ENCODE results near the gene GCFC2. TPM values are rescaled to one million over a fixed set of nuclear protein-coding genes. Genes with fewer than 3 reads are reported as not detected.

Gene GCFC2
- total RNA-seq, 1 experiment from 2014 or later = 20.1 TPM

- DNase-seq (ENCODE audit: low read depth, low spot score) (no peak), ATAC-seq (no peak)
- ChIA-PET RAD21 (ENCODE audit: low non-redundant PET in 1 of 2, low total read pairs in 2 of 2, uncharacterized antibody in 2 of 2, unreplicated experiment in 2 of 2) (no interaction called here), POLR2A (no interaction called here), CTCF (no interaction called here)
- Histone ChIP-seq H3K27ac (ENCODE audit: low read depth, low read length) (no peak overlapping the region), H3K4me1 (ENCODE audit: control insufficient read depth in 1 of 2, insufficient read depth in 2 of 2, low read length in 2 of 2) (no peaks in the 10 kb centered on the region), H3K9me2 (ENCODE audit: insufficient read depth) (no peaks in the 10 kb centered on the region), H3K79me2 (ENCODE audit: insufficient read depth, low read length) (no peaks in the 10 kb centered on the region), H4K20me1 (ENCODE audit: insufficient read depth) (no peaks in the 10 kb centered on the region), H3K9ac (ENCODE audit: low read length) (no peak overlapping the region), H3K4me2 (ENCODE audit: low read length) (no peak overlapping the region), H3K9me3 (ENCODE audit: control insufficient read depth in 1 of 2, insufficient read depth in 1 of 2, low read depth in 1 of 2, low read length in 2 of 2) (no peaks in the 10 kb centered on the region), H2AFZ (ENCODE audit: low read depth, low read length, poor library complexity, severe bottlenecking) (no peak overlapping the region), H3K36me3 (ENCODE audit: control insufficient read depth in 1 of 2, insufficient read depth in 2 of 2, low read length in 2 of 2) (no peaks in the 10 kb centered on the region), H3K4me3 (replicated peaks in 1 of 2; ENCODE audit: low read depth in 1 of 2, low read length in 2 of 2) (no peak overlapping the region), H3K27me3 (ENCODE audit: insufficient read depth, low read length) (no peaks in the 10 kb centered on the region)
- intact Hi-C loops (cut with micrococcal nuclease) = no loop called here
- BruUV-seq (replicated peaks) = no TSS peak
- TF ChIP-seq RAD21 (IDR thresholded peaks at IDR 0.05; ENCODE audit: low read depth) (no peak), YY1 (IDR thresholded peaks at IDR 0.05; ENCODE audit: extremely low read depth, insufficient replicate concordance, low read depth, low read length) (no peak), REST (IDR thresholded peaks at IDR 0.05; ENCODE audit: low read depth) (no peak), TCF7L2 (IDR thresholded peaks at IDR 0.05; ENCODE audit: borderline replicate concordance, extremely low read depth, insufficient read depth, insufficient read length) (no peak), ZBTB33 (IDR thresholded peaks at IDR 0.05; ENCODE audit: extremely low read depth, insufficient replicate concordance, low read length) (no peak), POLR2AphosphoS5 (IDR thresholded peaks at IDR 0.05; ENCODE audit: low read depth, low read length) (no peak), MAX (IDR thresholded peaks at IDR 0.05) (no peak), SIN3A (IDR thresholded peaks at IDR 0.05; ENCODE audit: low read depth) (no peak), EZH2 (IDR thresholded peaks at IDR 0.05) (no peak), JUND (IDR thresholded peaks at IDR 0.05) (no peak), ZFX (IDR thresholded peaks at IDR 0.05) (no peak), CBX3 (IDR thresholded peaks at IDR 0.05; ENCODE audit: low read depth) (no peak), ELF1 (IDR thresholded peaks at IDR 0.05; ENCODE audit: borderline replicate concordance, low read depth) (no peak), POLR2A (IDR thresholded peaks at IDR 0.05; ENCODE audit: borderline replicate concordance, extremely low read depth, insufficient read depth, insufficient read length) (no peak)
- TF ChIP-seq, protein P1, sequence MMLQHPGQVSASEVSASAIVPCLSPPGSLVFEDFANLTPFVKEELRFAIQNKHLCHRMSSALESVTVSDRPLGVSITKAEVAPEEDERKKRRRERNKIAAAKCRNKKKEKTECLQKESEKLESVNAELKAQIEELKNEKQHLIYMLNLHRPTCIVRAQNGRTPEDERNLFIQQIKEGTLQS (IDR thresholded peaks at IDR 0.05) = no peak
- TF ChIP-seq, protein P2, sequence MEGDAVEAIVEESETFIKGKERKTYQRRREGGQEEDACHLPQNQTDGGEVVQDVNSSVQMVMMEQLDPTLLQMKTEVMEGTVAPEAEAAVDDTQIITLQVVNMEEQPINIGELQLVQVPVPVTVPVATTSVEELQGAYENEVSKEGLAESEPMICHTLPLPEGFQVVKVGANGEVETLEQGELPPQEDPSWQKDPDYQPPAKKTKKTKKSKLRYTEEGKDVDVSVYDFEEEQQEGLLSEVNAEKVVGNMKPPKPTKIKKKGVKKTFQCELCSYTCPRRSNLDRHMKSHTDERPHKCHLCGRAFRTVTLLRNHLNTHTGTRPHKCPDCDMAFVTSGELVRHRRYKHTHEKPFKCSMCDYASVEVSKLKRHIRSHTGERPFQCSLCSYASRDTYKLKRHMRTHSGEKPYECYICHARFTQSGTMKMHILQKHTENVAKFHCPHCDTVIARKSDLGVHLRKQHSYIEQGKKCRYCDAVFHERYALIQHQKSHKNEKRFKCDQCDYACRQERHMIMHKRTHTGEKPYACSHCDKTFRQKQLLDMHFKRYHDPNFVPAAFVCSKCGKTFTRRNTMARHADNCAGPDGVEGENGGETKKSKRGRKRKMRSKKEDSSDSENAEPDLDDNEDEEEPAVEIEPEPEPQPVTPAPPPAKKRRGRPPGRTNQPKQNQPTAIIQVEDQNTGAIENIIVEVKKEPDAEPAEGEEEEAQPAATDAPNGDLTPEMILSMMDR (IDR thresholded peaks at IDR 0.05 in 2 of 3, conservative IDR thresholded peaks at IDR 0.05 in 1 of 3; ENCODE audit: borderline replicate concordance in 1 of 3, insufficient read depth in 1 of 3, low read depth in 2 of 3, low read length in 2 of 3) = no peak
Observed at GRCh38 chr2:75751824-75752468, 41.2 kb upstream of the GCFC2 start.

Measured in HCT116 (cell line).